Measurements from ENCODE around the gene ZNF334.

The ZNF334 gene

GRCh38 chr20:46484954-46485353 lies 28.4 kb downstream of the ZNF334 start:
- FAIRE-seq = no peak

GRCh38 chr20:46483879-46484278 lies 29.5 kb downstream of the ZNF334 start:
- no peak for FAIRE-seq

GRCh38 chr20:46482864-46483263 lies 30.5 kb downstream of the ZNF334 start:
- FAIRE-seq = no peak

- no peak for FAIRE-seq
Measured at GRCh38 chr20:46477640-46478039, 35.7 kb downstream of the ZNF334 start.

GRCh38 chr20:46477225-46477624 lies 36.1 kb downstream of the ZNF334 start:
- FAIRE-seq = no peak

- FAIRE-seq = no peak
Measured at GRCh38 chr20:46468508-46468907, 44.9 kb downstream of the ZNF334 start.

- FAIRE-seq = no peak
Measured at GRCh38 chr20:46464451-46464850, 48.9 kb downstream of the ZNF334 start.

GRCh38 chr20:46463852-46464251 lies 49.5 kb downstream of the ZNF334 start:
- FAIRE-seq = no peak

- no peak for FAIRE-seq
Measured at GRCh38 chr20:46461808-46462207, 51.6 kb downstream of the ZNF334 start.

- no peak for FAIRE-seq
Measured at GRCh38 chr20:46458866-46459750, 54.3 kb downstream of the ZNF334 start.

- no peak for FAIRE-seq
Measured at GRCh38 chr20:46456255-46457028, 56.9 kb downstream of the ZNF334 start.

- no peak for FAIRE-seq
Measured at GRCh38 chr20:46455729-46456128, 57.6 kb downstream of the ZNF334 start.
